ENCODE data around the gene CTSG. TPM values are rescaled to one million over a fixed set of nuclear protein-coding genes. Genes with fewer than 3 reads are reported as not detected.
"Not testable (repeated sequence)": the region's sequence is repeated elsewhere in the genome, so short reads cannot be mapped to it uniquely, and the experiment has no call there.

The CTSG gene
- polyA plus RNA-seq (2013, experiment 1 of 2; ENCODE audit: insufficient read length) = not detected
- polyA plus RNA-seq (2013, experiment 2 of 2; ENCODE audit: insufficient read length) = not detected

- no peak for DNase-seq
Measured at GRCh38 chr14:24576182-24576581, at the start of gene CTSG. CTSG (minus strand) TSS chr14:24576250; CDS start chr14:24576223, 27 bp downstream.

- no peak for DNase-seq
Measured at GRCh38 chr14:24613747-24614146, 37.7 kb upstream of the CTSG start.

GRCh38 chr14:24613241-24613640 lies 37.2 kb upstream of the CTSG start:
- no peak for DNase-seq

GRCh38 chr14:24612196-24612595 lies 36.1 kb upstream of the CTSG start:
- no peak for DNase-seq

- no peak for DNase-seq
Measured at GRCh38 chr14:24609655-24610344, 33.8 kb upstream of the CTSG start, which contains the start of gene GZMH. GZMH (minus strand) TSS chr14:24609685; CDS start chr14:24609613, 72 bp downstream.

- no peak for DNase-seq
Measured at GRCh38 chr14:24607635-24608514, 31.8 kb upstream of the CTSG start.

- no peak for DNase-seq
Measured at GRCh38 chr14:24607081-24607480, 31.0 kb upstream of the CTSG start.

GRCh38 chr14:24606297-24606696 lies 30.2 kb upstream of the CTSG start:
- no peak for DNase-seq

GRCh38 chr14:24605435-24606190 lies 29.6 kb upstream of the CTSG start:
- DNase-seq = no peak

- DNase-seq = no peak
Measured at GRCh38 chr14:24597403-24597802, 21.4 kb upstream of the CTSG start.

- DNase-seq = no peak
Measured at GRCh38 chr14:24595073-24595808, 19.2 kb upstream of the CTSG start.

- DNase-seq = not testable (repeated sequence)
Measured at GRCh38 chr14:24591004-24591403, 15.0 kb upstream of the CTSG start.

- not testable (repeated sequence) for DNase-seq
Measured at GRCh38 chr14:24584402-24584801, 8.4 kb upstream of the CTSG start.

GRCh38 chr14:24578558-24578957 lies 2.5 kb upstream of the CTSG start:
- no peak for DNase-seq

- no peak for DNase-seq
Measured at GRCh38 chr14:24576771-24577170, 721 bp upstream of the CTSG start.

- DNase-seq = no peak
Measured at GRCh38 chr14:24574206-24574774, 1.8 kb downstream of the CTSG start.

GRCh38 chr14:24566318-24566717 lies 9.7 kb downstream of the CTSG start:
- DNase-seq = no peak

- no peak for DNase-seq
Measured at GRCh38 chr14:24565766-24566165, 10.3 kb downstream of the CTSG start.

GRCh38 chr14:24563505-24563904 lies 12.5 kb downstream of the CTSG start:
- DNase-seq = no peak

GRCh38 chr14:24556756-24557155 lies 19.3 kb downstream of the CTSG start:
- DNase-seq = no peak

GRCh38 chr14:24549064-24549463 lies 27.0 kb downstream of the CTSG start:
- DNase-seq = not testable (repeated sequence)

All from fibroblast of skin of abdomen (primary cell).